ENCODE data around the gene CCN2.

DNA sequence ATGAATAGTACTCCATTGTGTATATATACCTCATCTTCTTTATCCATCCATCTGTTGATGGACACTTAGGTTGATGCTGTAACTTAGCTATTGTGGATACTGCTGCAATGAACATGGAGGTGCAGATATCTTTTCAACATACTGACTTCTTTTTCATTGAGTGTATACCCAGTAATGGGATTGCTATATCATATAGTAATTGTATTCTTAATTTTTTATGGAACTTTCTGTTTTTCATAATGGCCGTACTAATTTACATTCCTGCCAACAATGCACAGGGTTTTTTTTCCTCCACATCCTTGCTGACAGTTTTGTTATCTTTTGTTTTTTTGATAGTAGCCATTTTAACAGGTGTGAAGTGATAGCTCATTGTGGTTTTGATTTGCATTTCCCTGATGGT is 5.2 kb downstream of the CCN2 start:
- TF ChIP-seq POLR2A (IDR thresholded peaks at IDR 0.05), result no peak
- TF ChIP-seq, protein P1, sequence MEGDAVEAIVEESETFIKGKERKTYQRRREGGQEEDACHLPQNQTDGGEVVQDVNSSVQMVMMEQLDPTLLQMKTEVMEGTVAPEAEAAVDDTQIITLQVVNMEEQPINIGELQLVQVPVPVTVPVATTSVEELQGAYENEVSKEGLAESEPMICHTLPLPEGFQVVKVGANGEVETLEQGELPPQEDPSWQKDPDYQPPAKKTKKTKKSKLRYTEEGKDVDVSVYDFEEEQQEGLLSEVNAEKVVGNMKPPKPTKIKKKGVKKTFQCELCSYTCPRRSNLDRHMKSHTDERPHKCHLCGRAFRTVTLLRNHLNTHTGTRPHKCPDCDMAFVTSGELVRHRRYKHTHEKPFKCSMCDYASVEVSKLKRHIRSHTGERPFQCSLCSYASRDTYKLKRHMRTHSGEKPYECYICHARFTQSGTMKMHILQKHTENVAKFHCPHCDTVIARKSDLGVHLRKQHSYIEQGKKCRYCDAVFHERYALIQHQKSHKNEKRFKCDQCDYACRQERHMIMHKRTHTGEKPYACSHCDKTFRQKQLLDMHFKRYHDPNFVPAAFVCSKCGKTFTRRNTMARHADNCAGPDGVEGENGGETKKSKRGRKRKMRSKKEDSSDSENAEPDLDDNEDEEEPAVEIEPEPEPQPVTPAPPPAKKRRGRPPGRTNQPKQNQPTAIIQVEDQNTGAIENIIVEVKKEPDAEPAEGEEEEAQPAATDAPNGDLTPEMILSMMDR (IDR thresholded peaks at IDR 0.05), result no peak

All from adrenal gland (tissue), 5 donors.